GM18505 (cell line): ENCODE results near the gene FAM131C.

ENCODE experiments used
- ATAC-seq: cut with Tn5 transposase; IDR thresholded peaks from one replicate; pipeline ENCODE4 v1.9.1; 2021; ENCODE audit not compliant: unreplicated experiment
- POLR2A ChIP-seq: IDR thresholded peaks from 4 replicates; pipeline ENCODE4 v1.6.1; 2011; ENCODE audit warnings: borderline replicate concordance; ENCODE audit not compliant: insufficient read depth, insufficient read length; ENCODE audit errors: extremely low read depth

Gene FAM131C

GRCh38 chr1:16092923-16093511 is 19.6 kb upstream of the FAM131C start:
- TF ChIP-seq POLR2A: no peak
- ATAC-seq: no peak

- TF ChIP-seq POLR2A: no peak
- no peak for ATAC-seq
These were observed 18.9 kb upstream of the FAM131C start for GRCh38 chr1:16092097-16092922.

DNA sequence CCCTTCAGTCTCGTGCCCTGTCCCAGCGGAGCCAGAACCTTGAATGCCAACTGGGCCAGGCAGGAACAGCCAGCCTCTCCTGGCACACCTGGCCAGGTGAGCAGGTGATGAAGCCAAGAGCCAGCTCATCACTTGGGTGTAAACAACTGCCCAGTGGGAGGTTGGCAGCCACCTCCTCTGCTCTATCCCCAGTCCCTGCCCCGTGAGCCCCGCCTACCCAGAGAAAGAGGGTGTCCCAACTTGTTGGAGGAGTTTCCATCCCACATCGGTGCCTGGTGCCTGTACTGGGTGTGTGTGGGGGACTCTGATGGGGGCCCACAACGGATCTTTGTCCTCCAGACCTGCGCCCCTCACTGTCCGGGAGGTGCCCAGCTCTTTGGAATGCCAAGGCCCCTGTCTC is 17.8 kb upstream of the FAM131C start:
- TF ChIP-seq POLR2A: no peak

DNA sequence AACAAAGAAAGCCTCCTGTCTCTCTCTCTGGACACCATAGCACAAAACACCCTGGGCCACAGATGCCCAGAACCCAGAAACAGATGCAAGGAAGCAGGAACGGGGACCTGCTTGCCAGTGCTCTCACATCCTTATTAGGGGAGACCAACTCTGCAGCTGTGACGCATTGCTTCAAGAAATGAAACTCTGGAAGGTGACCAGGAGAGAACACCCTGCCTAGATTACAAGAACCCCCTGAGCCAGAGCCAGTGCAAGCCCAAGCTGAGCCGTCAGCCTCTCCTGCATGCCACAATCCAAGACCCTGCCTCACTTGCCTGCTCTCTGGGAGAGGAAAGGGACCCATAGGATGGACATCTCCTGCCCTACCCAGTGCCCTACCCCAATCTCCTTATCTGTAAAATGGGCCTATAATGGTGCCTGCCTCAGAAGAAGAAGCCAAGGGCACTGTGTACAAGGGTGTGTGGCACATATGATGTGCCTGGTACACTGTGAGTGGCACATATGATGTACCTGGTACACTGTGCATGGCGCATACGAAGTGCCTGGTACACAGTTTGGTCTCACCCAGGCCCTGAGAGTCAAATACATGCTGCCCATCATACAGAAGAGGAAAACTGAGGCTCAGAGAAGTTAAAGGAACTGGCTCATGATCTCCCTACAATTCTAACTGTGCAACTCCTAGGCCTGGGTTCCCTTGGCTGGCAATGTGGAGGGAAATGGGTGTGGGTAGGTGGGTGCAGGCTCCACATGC is 16.8 kb upstream of the FAM131C start:
- no peak for ATAC-seq
- TF ChIP-seq POLR2A: no peak

More for the DNA sequence above, 17.8 kb upstream of the FAM131C start:
- ATAC-seq: no peak

DNA sequence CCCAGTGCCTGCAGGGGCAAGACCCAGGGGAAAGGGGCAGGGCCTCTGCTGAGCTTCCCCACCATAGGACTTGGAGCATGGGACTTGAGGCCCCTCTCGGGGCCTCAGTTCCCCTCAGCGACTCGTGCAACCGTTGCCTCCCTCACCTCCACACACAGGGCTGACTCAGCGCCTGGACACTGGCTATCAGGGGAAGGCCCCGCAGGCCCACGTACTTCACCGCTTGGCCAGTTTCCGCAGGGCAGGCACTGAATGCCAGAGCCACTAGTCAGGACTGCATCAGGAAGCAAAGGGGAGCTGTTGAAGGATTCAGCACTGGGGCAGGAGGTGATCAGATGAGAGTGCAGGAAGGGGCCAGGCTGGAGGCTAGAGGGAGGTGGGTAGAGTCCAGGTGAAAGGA is 15.5 kb upstream of the FAM131C start:
- ATAC-seq: no peak
- no peak for TF ChIP-seq POLR2A

- no peak for ATAC-seq
- no peak for TF ChIP-seq POLR2A
These were observed 15.0 kb upstream of the FAM131C start for GRCh38 chr1:16088351-16088911.

DNA sequence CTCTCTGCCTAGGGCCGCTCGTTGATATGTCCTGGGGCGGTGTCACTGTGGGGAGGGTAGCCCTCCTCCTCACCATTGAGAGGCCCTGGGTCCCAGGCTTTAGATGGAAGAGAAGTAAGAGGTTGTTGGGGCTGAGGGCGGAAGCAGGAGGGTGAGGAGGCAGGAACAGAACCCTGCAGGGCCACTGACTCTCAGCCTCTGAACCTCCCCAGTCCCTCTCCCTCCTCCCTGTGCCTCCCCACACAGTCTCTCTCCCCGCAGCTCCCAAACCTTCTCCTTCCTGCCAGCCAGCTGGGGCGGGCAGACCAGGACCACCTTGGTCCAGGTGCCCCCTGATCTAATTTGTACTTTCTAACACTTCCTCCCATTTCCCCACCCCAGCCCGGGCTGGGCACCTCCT is 14.3 kb upstream of the FAM131C start:
- TF ChIP-seq POLR2A: no peak

DNA sequence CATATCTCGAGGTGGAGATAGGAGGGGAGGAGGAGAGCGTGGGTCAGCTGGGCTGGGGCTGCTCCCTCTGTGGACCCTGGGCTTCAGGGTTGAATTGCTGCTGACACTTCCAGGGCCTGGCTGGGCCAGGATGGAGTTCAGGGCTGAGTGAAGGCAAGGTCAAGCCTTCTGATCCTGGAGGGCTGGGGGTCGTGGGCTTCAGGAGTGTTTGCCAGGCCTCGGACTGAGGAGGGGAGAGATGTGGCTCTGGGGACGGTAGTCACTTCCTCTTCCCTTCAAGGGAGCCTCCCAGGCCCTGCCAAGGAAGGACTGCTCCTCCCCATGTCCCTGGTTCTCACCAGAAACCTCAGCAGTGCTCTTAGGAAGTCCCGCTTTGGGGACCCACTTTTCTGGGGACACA is 12.1 kb upstream of the FAM131C start:
- no peak for ATAC-seq
- TF ChIP-seq POLR2A: no peak

More for the DNA sequence above, 14.3 kb upstream of the FAM131C start:
- no peak for ATAC-seq

- TF ChIP-seq POLR2A: no peak
- no peak for ATAC-seq
These were observed 10.0 kb upstream of the FAM131C start for GRCh38 chr1:16083486-16083885.

GRCh38 chr1:16082283-16083038 is 9.0 kb upstream of the FAM131C start:
- no peak for ATAC-seq
- no peak for TF ChIP-seq POLR2A

GRCh38 chr1:16081636-16082035 is 8.2 kb upstream of the FAM131C start:
- TF ChIP-seq POLR2A: no peak
- ATAC-seq: no peak

GRCh38 chr1:16080422-16081150 is 7.1 kb upstream of the FAM131C start:
- no peak for TF ChIP-seq POLR2A
- no peak for ATAC-seq
